K562 (cell line): ENCODE results near the gene MAP4K5. TPM values are rescaled to one million over a fixed set of nuclear protein-coding genes. Genes with fewer than 3 reads are reported as not detected.

Source experiments
- BRF1 ChIP-seq: IDR thresholded peaks from 3 replicates; pipeline ENCODE4 v1.6.1; 2011; ENCODE audit warnings: borderline replicate concordance, mild to moderate bottlenecking; ENCODE audit not compliant: insufficient read length; ENCODE audit errors: extremely low read depth
- ELF2 ChIP-seq: fragments of 250-450 bp; sonication (Bioruptor Pico); IDR thresholded peaks from 2 replicates; pipeline ENCODE4 v1.5.0; 2021; ENCODE audit warnings: mild to moderate bottlenecking
- LEF1 ChIP-seq: fragments of 450-650 bp; IDR thresholded peaks from 2 replicates; pipeline ENCODE4 v1.6.1; 2016; ENCODE audit warnings: mild to moderate bottlenecking
- SAP30 ChIP-seq: fragments of 200-600 bp; sonication (generic); IDR thresholded peaks from 2 replicates; pipeline ENCODE4 v1.6.1; 2012; ENCODE audit warnings: borderline replicate concordance, low read depth, mild to moderate bottlenecking, moderate library complexity, low read length, control low read depth, inconsistent platforms; ENCODE audit not compliant: insufficient read depth, poor library complexity, severe bottlenecking
- ZNF217 ChIP-seq: sonication (generic); formaldehyde crosslinking; IDR thresholded peaks from 2 replicates; pipeline ENCODE4 v1.8.0; 2022; ENCODE audit warnings: mild to moderate bottlenecking, missing genetic modification reagents
- polyA plus RNA-seq, 8 experiments: library from polyadenylated mRNA; depleted of rRNA in 4 of 8; stranded (reverse) in 5 of 8; unstranded in 3 of 8; fragments of >200 nt; fragmentation: Nextera tagmentation in 2 of 8; fragmentation: Illumina TruSeq in 1 of 8; extraction: Ambion mirVana in 2 of 8; extraction: Trizol in 1 of 8; gene quantifications; 2 replicates each; pipeline versions ENCODE4 v1.2.1 to v1.2.3, GENCODE V29; 2011 to 2014; ENCODE audit warnings: inconsistent platforms in 1 of 8, missing spikeins in 1 of 8
- total RNA-seq, 7 experiments: library from RNA; depleted of rRNA in 6 of 7; stranded (reverse); fragments of >200 nt in 6 of 7; fragmentation: Illumina TruSeq in 2 of 7; extraction: Trizol in 2 of 7; gene quantifications; 2 replicates each; pipeline versions ENCODE4 v1.2.1 to v1.2.3, GENCODE V29; 2011 to 2021; ENCODE audit warnings: low replicate concordance in 1 of 7
- TF ChIP-seq, protein P1 (sequence below): fragments of 250-450 bp; sonication (Bioruptor Pico); IDR thresholded peaks from 2 replicates; pipeline ENCODE4 v1.8.0; 2021; ENCODE audit warnings: mild to moderate bottlenecking, moderate library complexity
- TF ChIP-seq, protein P2 (sequence below): sonication (generic); formaldehyde crosslinking; IDR thresholded peaks from 2 replicates; pipeline ENCODE4 v1.8.1; 2022; ENCODE audit warnings: missing genetic modification reagents
- TF ChIP-seq, protein P3 (sequence below), 2 experiments: fragments of 450-650 bp in 1 of 2; sonication (generic) in 1 of 2; formaldehyde crosslinking; conservative IDR thresholded peaks; 2 replicates each; pipeline versions ENCODE4 v1.4.0 to v1.8.1; 2020 to 2022; ENCODE audit warnings: mild to moderate bottlenecking in 1 of 2, missing genetic modification reagents in 1 of 2
- TF ChIP-seq, protein P4 (sequence below): fragments of 450-650 bp; IDR thresholded peaks from 2 replicates; pipeline ENCODE4 v1.6.1; 2016; ENCODE audit warnings: borderline replicate concordance

Gene MAP4K5
- total and polyA plus RNA-seq, 9 of the 15 experiments (the other 6 are each of a cell fraction or from before 2014, with no cell fraction given) = 5.9 to 29.4 (median 18.0) TPM

DNA sequence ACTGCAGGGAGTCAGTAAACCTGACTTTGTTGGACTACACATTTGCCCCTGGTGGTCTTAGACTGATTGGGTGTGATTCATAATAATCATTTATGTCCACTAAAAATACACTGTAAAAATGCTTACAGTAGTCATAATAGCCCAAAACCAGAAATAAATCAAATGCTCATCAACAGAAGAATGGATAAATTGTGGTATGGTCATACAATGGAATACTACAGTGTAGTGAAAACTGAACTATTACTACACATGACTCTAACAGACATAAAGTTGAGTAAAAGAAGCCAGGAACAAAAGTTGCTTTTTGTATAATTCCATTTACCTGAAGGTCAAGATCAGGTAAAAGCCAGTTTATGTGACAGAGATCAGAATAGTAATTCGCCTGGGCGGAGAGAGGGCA is 78.5 kb downstream of the MAP4K5 start (continued):
- TF ChIP-seq, protein P1, sequence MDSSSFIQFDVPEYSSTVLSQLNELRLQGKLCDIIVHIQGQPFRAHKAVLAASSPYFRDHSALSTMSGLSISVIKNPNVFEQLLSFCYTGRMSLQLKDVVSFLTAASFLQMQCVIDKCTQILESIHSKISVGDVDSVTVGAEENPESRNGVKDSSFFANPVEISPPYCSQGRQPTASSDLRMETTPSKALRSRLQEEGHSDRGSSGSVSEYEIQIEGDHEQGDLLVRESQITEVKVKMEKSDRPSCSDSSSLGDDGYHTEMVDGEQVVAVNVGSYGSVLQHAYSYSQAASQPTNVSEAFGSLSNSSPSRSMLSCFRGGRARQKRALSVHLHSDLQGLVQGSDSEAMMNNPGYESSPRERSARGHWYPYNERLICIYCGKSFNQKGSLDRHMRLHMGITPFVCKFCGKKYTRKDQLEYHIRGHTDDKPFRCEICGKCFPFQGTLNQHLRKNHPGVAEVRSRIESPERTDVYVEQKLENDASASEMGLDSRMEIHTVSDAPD (CRISPR knock-in tag) = no peak
- TF ChIP-seq, protein P2, sequence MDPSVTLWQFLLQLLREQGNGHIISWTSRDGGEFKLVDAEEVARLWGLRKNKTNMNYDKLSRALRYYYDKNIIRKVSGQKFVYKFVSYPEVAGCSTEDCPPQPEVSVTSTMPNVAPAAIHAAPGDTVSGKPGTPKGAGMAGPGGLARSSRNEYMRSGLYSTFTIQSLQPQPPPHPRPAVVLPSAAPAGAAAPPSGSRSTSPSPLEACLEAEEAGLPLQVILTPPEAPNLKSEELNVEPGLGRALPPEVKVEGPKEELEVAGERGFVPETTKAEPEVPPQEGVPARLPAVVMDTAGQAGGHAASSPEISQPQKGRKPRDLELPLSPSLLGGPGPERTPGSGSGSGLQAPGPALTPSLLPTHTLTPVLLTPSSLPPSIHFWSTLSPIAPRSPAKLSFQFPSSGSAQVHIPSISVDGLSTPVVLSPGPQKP (CRISPR knock-in tag) = no peak
- TF ChIP-seq ZNF217 (CRISPR knock-in tag) (no peak), ELF2 (CRISPR knock-in tag) (no peak), BRF1 (no peak), LEF1 (no peak), SAP30 (no peak)
- TF ChIP-seq, protein P3, sequence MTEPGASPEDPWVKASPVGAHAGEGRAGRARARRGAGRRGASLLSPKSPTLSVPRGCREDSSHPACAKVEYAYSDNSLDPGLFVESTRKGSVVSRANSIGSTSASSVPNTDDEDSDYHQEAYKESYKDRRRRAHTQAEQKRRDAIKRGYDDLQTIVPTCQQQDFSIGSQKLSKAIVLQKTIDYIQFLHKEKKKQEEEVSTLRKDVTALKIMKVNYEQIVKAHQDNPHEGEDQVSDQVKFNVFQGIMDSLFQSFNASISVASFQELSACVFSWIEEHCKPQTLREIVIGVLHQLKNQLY (CRISPR knock-in tag; conservative IDR thresholded peaks at IDR 0.05) = no peak
- TF ChIP-seq, protein P4, sequence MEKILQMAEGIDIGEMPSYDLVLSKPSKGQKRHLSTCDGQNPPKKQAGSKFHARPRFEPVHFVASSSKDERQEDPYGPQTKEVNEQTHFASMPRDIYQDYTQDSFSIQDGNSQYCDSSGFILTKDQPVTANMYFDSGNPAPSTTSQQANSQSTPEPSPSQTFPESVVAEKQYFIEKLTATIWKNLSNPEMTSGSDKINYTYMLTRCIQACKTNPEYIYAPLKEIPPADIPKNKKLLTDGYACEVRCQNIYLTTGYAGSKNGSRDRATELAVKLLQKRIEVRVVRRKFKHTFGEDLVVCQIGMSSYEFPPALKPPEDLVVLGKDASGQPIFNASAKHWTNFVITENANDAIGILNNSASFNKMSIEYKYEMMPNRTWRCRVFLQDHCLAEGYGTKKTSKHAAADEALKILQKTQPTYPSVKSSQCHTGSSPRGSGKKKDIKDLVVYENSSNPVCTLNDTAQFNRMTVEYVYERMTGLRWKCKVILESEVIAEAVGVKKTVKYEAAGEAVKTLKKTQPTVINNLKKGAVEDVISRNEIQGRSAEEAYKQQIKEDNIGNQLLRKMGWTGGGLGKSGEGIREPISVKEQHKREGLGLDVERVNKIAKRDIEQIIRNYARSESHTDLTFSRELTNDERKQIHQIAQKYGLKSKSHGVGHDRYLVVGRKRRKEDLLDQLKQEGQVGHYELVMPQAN = no peak
